NCI-H526 (cell line): ENCODE measurements around the gene ESF1.
"Not testable (repeated sequence)": the region's sequence is repeated elsewhere in the genome, so short reads cannot be mapped to it uniquely, and the experiment has no call there.

Experiments used
- DNase-seq, 2 experiments: peaks; one replicate each; lab custom pipeline; 2025; lab: John Stamatoyannopoulos, UW

The ESF1 gene

DNA sequence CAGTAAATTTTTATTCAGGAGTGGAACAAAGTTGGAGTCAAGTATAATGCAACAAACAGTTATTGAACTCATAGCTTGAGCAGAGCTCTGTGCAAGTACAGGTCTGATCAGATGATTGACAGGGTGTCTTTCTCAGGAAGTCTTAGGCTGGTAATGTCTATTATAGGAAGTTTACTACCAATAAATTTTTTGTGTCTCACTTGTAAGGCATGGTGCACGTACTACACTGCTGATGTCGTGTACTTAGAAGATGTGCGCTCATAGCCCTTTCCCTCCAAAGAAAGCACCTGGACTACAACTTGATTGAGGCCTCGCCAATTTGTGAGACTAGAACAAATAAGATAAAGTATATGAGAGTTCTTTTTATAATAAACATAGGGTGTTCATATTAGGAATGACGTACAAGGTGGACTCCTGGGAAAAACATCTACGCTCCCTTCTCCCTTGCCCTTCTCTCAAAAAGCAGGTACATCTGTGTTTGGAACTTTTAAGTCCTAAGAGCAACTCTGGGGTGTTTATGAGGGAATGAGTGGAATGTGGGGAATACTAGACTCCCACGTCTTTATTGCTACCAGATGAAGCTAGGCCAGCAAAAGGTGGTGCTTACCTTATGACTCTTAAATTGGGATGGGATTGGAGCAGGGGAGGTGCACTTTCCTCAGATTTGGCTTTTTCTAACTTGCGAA, 1.6 kb upstream of the ESF1 start:
- DNase-seq = no peak

DNA sequence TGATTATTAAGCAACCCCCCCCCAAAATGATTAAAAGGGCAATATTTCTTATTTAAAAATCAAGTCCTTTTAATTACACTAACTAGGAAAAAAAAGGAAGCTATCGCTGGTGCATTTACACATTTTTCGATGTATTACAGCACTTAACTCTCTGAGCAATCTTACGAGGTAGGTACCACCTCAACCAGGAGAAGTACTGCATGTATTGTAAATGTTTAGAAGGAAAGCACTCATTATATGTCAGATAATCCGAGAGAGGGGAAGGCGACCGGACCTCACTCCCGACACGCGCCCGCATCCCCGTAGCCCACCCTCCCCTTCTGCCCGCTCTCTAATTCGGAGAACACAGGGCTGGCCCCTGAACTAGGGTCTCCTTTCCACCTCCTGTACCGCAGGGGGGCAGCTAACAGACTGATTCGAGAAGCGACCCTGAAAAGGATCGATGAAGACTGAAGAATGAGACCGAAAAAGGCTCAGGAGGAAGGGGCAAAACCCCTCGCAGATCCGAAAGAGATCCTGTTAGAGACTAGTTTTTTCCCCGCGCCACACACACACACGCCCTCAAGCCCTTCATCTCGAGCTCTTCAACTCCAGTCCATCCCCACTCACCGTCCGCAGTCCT, 337 bp downstream of the ESF1 start:
- DNase-seq = peak in 1 of 2 experiments; percentile 52

DNA sequence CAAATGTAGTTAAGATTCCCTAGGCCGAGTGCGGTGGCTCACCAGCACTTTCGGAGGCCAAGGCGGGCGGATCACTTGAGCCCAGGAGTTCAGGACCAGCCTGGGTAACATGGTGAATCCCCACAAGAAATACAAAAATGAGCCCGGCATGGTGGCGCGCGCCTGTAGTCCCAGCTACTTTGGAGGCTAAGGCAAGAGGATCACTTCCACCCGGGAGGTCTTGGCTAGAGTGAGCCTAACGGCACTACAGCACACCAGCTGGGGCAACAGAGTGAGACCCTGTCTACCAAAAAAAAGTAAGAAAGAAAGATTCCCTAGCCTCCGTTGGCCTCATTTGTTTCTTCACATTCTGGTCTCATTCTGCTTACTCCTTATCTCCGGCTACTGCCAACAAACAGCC, 1.2 kb downstream of the ESF1 start:
- DNase-seq = no peak

DNA sequence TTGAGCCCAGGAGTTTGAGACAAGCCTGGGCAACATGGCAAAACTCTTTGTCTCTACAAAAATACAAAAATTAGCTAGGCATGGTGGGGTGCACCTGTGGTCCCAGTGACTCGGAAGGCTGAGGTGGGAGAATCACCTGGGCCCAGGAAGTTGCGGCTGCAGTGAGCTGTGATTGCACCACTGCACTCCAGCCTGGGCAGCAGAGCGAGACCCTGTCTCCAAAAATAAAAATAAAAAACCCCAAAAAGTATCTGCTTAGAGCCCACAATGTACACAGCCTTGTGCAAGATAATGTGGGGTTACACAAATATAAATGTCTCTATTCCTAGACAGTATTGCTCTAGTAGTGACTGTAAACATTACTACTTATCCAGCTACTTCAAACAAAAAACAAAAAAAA, 5.9 kb downstream of the ESF1 start:
- no peak for DNase-seq

DNA sequence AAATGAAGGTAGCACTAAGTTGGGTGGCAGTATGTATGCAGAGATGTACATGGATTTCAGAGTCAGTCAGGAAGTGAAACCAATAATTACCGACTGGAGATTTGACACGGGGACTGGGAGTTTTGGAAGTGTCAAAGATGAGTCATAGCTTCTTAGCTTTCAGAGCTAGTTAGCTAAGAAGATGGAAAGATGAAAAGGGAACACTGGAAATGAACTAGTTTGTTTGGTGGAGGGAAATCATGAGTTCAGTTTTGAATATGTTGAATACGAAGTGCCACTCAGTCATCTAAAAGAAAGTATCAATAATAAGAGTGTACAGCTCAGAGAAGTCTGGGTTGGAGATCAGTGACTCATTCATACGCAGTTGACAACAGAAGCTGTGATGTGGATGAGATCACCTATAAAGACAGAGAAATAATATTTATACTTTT, 7.5 kb downstream of the ESF1 start:
- DNase-seq = no peak

DNA sequence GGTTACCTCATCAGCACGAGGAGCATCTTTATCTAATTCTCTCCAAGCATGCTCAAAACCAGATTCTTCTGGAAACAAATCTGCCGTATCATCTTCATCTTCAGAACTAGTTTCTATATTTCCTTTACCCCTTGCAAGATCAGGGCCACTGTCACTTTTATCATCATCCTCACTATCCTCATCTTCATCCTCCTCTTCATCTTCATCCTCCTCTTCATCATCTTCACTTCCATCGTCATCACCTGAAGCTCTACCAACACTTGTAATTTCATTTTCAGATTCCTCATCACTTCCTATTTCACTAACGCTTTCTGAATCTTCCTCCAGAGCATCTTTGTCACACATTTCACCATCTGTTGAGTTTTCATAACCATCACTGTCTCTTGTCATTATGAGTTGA, 8.9 kb downstream of the ESF1 start:
- no peak for DNase-seq

DNA sequence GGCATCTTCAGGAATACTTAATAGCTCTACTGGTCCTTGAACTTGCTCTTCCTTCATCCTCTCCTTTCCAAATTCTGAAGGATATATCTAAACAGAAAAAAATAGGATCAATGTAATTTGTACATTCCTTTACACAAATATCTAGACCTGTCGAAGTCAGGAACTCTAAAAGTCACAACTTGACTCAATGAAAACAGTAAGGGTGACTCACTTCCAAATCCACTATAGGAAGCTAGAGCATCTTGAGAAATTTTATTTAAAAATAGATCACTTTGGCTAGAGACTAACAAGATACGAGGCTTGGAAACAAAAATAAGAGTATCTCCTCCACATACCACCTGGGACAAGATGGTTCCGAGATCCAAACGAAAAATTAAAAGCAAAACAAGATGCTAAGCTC, 12.2 kb downstream of the ESF1 start:
- DNase-seq = no peak

DNA sequence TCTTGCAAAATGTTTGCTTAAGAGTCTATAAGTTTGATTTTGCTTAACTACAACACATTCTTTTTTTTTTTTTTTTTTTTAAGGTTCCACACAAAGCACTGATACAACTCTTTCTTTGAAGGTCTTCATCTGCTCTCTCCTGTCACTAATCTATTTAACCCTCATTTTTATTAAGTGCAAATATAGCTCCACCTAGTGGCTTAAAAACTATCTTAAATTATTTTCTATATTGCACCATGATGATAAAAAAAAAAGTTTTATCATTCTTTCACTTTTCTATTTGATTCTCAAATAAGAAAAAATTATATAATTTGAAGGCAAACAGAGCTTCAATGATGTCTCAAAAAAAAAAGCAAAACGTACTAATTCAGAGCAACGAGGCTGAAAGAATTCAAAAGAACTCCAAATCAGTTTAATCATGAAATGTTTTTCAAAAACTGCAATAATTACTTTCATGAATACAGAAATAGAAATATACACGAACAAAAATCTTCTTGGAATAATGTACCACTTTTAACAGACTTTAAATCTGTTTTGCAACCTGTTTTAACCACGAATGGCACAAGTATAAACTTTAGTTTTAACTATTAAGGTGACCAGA, 12.8 kb downstream of the ESF1 start:
- DNase-seq = peak in 1 of 2 experiments; percentile 58

DNA sequence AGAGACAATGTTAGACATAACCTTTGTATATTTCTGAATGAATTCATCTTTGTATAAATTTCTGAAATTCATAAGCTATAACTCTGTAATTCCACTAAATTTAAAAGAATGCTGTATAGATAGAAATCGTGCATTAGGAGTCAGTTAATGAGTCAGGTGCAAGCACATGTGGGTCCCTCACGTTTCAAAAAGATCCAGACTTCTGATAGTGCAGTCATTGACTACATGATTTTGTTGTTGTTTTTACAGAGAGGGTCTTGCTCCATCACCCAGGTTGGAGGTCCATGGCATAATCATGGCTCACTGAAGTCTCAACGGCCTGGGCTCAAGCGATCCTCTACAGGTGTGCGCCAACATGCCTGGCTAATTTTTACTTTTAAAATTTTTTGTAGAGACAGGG, 14.6 kb downstream of the ESF1 start:
- DNase-seq = no peak

DNA sequence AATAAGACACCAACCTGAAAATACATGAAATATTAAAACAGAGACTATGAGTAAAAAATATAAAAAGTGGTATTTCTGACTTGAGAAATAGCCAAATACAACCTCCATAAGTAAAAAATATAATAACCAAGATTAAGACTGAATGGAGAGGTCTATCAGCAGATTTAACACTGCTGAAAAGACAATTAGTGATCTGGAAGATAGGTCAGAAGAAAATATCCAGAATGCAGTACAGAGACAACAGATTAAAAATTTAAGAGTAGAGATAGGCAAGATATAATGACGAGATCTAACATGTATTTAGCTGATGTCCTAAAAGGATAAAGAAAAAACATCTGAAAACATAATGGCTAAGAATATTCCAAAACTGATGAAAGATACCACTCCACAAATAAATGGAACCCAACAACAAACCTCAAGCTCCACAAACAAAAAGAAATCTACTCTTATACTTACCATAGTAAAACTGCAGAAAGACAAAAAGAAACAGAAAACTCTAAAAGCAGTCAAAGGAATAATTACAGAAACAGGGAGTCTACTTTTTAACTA, 18.8 kb downstream of the ESF1 start:
- DNase-seq = no peak

DNA sequence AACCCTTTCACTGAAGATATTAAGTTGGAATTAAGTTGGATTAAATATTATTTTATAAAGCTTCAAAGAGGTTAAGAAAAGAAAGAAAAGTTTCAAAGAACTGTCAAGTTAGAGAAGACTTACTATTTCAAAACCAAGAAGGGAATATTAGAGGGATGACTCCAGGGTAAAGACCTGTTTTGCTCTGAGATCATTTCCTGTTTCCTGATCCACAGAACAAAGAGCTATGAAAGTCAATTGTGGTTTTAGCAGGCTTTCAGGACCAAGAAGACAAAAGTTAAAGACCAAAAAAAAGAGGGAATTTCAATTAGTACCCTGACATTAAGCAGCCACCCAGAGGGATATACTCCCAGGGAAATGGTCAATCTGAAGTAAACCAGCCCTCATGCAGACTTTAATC, 19.4 kb downstream of the ESF1 start:
- DNase-seq = no peak

DNA sequence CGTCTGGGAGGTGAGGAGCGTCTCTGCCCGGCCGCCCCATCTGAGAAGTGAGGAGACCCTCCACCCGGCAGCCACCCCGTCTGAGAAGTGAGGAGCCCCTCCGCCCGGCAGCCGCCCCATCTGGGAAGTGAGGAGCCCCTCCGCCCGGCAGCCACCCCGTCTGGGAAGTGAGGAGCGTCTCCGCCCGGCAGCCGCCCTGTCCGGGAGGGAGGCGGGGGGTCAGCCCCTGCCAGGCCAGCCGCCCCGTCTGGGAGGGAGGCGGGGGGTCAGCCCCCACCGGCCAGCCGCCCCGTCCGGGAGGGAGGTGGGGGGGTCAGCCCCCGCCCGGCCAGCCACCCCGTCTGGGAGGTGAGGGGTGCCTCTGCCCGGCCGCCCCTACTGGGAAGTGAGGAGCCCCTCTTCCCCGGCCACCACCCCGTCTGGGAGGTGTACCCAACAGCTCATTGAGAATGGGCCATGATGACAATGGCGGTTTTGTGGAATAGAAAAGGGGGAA, 24.2 kb downstream of the ESF1 start:
- not testable (repeated sequence) for DNase-seq

DNA sequence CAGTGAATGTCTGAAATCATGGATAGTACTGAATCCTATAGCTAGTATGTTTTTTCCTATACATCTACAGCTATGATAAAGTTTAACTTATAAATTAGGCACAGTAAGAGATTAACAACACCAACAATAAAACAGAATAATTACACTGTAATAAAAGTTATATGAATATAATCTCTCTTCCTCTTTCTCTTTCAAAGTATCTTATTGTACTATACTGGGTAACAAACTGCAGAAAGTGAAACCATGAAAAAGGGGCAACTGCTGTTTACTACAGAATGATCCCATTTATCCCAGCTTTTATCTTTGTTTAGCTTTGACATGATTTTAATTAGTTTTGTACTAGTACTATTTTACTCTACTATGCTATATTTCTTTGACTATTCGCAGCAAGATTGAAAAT, 25.8 kb downstream of the ESF1 start:
- DNase-seq = no peak

DNA sequence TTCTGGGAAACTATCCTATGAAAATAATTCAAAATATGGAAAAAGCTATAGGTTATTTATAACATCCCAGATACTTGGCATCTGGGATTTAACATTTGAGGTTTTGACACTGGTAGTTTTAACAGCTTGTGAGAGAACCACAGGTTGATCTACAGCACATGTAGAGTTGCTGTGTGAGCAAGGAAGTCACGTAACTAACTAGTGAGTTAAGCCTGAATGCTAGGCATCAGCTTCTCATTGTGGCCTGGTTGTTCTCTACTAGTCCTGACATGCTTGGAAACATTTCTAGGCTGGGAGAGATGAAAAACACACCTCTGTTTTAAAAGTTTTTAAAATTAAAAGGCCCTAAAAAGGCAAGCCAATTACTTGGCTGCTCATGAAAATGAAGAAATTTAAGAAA, 28.2 kb downstream of the ESF1 start:
- DNase-seq = no peak

DNA sequence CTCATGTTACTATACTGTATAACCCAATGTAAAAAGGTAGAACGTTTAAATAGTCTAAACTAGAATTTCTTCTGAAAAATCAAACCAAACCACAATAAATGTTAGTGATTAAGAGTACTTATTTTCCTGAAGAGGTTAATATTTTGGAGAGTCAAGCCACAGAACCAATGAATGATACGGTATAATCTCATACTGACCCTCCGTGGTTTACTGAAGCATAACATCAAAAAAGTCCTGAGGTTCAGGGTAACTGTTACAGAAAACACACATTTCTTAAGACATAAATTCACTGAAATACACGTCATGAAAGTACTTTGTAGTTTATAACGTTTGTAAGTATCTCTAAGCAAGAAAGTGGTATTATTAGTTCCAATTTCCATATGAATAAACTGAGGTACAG, 28.9 kb downstream of the ESF1 start:
- no peak for DNase-seq

DNA sequence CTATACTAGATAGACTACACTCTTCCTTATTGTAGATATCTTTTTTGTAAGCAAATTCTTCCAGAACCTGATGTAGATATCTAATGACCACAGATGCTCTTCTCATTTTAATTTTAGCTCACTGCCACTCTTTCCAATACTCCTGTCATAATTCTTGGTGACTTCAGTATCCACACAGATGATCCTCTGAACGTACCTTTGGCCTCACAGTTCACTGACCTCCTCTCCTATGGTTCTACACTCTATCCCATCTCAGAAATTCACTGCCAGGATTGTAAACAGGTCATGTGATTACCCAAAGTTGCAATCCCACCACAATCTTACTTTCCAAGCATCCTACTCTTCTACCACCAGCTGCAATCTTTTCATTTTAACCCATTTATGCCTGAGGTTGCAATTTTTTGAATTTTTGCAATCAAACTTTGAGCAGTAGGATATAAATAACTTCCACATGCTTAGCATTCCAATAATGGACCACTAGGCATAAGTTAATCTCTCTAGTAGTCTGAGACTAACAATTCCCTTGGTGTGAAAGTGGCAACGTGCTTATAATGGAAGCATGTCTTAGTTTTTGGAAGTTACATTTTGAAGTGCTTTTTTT, 31.2 kb downstream of the ESF1 start:
- DNase-seq = no peak

DNA sequence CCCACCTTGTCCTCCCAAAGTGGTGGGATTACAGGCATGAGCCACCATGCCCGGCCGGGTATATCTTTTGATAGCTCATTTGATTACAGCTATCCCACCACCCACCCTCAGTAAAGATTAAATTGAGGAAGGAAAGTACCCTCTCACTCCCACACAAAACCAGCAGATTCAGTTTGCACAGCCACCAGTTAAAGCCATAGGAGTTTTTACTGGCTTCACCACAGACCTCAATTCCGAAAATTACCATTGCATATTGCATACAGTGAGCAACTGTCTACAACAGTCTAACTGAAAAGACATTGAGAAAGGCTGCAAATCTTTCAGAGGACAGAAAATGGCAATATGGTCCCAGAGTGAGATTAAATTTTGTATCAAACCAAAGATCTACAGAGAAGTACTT, 34.9 kb downstream of the ESF1 start:
- no peak for DNase-seq

DNA sequence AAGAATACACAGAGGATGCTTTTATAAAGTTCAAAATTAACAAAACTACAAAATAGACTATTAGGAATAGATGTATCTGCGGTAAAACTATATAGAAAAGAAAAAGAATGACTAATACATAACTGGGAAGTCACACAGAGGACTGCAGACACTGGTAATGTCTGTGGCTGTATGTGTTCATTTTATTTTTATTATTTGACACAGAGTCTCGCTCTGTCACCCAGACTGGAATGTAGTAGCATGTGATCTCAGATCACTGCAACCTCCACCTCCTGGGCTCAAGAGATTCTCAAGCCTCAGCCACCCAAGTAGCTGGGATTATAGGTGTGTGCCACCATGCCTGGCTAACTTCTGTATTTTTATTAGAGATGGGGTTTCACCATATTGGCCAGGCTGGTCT, 38.9 kb downstream of the ESF1 start:
- DNase-seq = no peak

DNA sequence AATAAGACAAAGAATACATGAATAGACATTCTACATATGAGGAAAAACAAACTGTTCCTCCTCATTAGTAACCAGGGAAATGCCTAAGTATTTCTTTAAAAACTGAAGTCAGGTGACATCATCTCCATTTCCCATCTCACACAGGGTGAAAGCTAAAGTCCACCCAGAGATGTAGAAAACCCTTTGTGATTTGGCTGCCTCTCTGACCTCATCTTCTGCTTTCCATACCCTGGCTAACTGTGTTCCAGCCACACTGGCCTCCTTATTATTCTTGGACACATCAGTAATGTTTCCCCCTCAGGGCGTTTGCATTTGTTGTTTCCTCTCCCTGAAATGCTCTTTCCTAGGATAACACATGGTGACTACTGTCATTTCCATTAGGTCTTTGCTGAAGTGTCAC, 40.4 kb downstream of the ESF1 start:
- DNase-seq = no peak

DNA sequence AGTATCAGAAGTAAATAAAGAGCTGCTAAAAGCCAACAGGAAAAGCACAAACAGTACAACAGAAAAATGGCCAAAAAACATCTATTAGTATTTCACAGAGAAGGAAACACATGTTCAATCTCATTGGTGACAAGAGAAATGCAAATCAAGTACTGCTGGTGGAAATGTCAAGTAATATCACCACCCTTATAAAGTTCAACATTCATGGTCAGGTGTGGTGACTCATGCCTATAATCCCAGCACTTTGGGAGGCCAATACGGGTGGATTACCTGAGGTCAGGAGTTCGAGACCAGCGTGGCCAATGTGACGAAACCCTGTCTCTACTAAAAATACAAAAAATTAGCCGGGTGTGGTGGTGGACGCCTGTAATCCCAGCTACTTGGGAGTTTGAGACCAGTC, 42.8 kb downstream of the ESF1 start:
- no peak for DNase-seq

DNA sequence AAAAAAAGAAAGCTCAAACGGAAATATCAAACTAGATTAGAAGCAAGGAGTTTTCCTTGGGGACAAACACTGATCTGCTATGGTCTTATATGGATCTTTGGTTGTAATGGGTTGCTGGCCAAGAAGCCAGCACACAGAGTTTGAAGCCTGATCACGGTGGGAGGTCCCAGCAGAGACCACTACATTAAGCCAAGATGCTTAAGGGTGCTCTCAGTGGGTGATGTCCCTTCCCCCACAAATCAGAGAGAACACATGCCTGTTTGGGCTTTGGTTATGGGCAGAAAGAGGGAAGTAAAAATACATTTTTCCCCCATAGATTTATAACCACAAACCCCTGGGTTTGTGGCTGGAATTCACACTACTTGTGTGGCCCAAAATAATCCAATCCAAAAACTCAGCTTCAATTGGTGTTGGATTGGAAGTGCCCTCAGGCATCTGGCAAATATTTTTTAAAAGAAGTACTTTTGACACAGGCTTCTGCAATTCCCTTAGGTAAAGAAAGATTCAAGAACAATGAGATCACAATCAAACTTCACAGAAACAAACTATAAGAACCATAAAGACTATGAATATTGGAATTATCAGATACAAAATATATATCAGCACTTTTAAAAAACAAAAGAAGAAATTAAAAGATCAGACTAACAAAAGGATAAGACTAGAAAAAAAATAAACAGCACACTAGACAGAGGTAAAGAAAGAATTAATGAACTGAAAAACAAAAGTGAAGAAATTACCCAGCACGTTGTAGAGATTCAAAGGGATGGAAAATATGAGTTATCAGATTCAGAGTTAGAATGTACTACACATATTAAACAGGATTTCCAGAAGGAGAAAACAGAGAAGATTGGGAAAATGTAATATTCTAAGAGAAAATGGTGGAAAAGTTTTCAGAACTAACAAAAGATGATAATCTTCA, 44.7 kb downstream of the ESF1 start:
- no peak for DNase-seq

DNA sequence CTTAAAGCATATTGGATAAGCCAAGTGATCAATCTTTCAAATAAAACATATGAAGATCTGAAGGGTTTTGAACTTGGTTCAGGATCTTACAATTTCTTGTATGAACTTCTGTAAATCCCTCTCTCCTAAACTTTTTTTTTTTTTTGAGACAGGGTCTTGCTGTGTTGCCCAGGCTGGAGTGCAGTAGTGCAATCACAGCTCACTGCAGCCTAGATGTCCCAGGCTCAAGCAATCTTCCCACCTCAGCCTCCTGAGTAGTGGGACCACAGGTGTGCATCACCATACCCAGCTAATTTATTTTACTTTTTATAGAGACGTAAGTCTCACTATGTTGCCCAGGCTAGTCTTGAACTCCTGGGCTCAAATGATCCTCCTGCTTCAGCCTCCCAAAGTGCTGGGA, 46.5 kb downstream of the ESF1 start:
- not testable (repeated sequence) for DNase-seq
